HG03469 (cell line): Measurements from ENCODE around the gene CLDN5.
"Not testable (repeated sequence)": the region's sequence is repeated elsewhere in the genome, so short reads cannot be mapped to it uniquely, and the experiment has no call there.

ENCODE experiments used
- ATAC-seq: cut with Tn5 transposase; IDR thresholded peaks from one replicate; pipeline ENCODE4 v1.9.1; 2021; ENCODE audit warnings: mild to moderate bottlenecking, moderate library complexity, moderate number of reproducible peaks; ENCODE audit not compliant: unreplicated experiment

CLDN5 gene

GRCh38 chr22:19548964-19549363 is 24.8 kb upstream of the CLDN5 start:
- ATAC-seq: no peak

GRCh38 chr22:19548427-19548826 is 24.2 kb upstream of the CLDN5 start:
- not testable (repeated sequence) for ATAC-seq

- ATAC-seq: no peak
Observed at GRCh38 chr22:19547620-19548019, 23.4 kb upstream of the CLDN5 start.

GRCh38 chr22:19546680-19547079 is 22.5 kb upstream of the CLDN5 start:
- ATAC-seq: no peak

- no peak for ATAC-seq
Observed at GRCh38 chr22:19545935-19546207, 21.7 kb upstream of the CLDN5 start.

GRCh38 chr22:19543970-19544708 is 19.9 kb upstream of the CLDN5 start:
- ATAC-seq: no peak

- no peak for ATAC-seq
Observed at GRCh38 chr22:19540394-19540793, 16.2 kb upstream of the CLDN5 start.

GRCh38 chr22:19537941-19538488 is 13.8 kb upstream of the CLDN5 start:
- ATAC-seq: no peak

- ATAC-seq: no peak
Observed at GRCh38 chr22:19536564-19536963, 12.4 kb upstream of the CLDN5 start.

GRCh38 chr22:19535001-19535400 is 10.8 kb upstream of the CLDN5 start:
- ATAC-seq: no peak

- ATAC-seq: no peak
Observed at GRCh38 chr22:19533857-19534256, 9.6 kb upstream of the CLDN5 start.

- no peak for ATAC-seq
Observed at GRCh38 chr22:19533049-19533626, 8.9 kb upstream of the CLDN5 start.

GRCh38 chr22:19531327-19531726 is 7.1 kb upstream of the CLDN5 start:
- not testable (repeated sequence) for ATAC-seq

GRCh38 chr22:19530751-19531150 is 6.5 kb upstream of the CLDN5 start:
- ATAC-seq: no peak

GRCh38 chr22:19529811-19530210 is 5.6 kb upstream of the CLDN5 start:
- no peak for ATAC-seq

- ATAC-seq: no peak
Observed at GRCh38 chr22:19527861-19528417, 3.7 kb upstream of the CLDN5 start.

GRCh38 chr22:19527321-19527721 is 3.1 kb upstream of the CLDN5 start:
- ATAC-seq: no peak

GRCh38 chr22:19526702-19527111 is 2.5 kb upstream of the CLDN5 start:
- no peak for ATAC-seq

GRCh38 chr22:19526076-19526701 is 2.0 kb upstream of the CLDN5 start:
- ATAC-seq: no peak

GRCh38 chr22:19525666-19526065 is 1.5 kb upstream of the CLDN5 start:
- no peak for ATAC-seq

GRCh38 chr22:19525116-19525660 is 978 bp upstream of the CLDN5 start:
- ATAC-seq: no peak
